SK-N-SH (cell line): ENCODE results near the gene ADAMTS19. TPM values are rescaled to one million over a fixed set of nuclear protein-coding genes. Genes with fewer than 3 reads are reported as not detected.

Experiments used
- FOSL2 ChIP-seq: IDR thresholded peaks from 2 replicates; pipeline ENCODE4 v1.4.0; 2012; ENCODE audit warnings: low read depth, mild to moderate bottlenecking, moderate library complexity, borderline replicate concordance
- FOXM1 ChIP-seq: IDR thresholded peaks from 2 replicates; pipeline ENCODE4 v1.4.0; 2012; ENCODE audit warnings: low read depth, mild to moderate bottlenecking
- RFX5 ChIP-seq: IDR thresholded peaks from 2 replicates; pipeline ENCODE4 v1.6.1; 2012; ENCODE audit warnings: mild to moderate bottlenecking, improper control_type of control experiment, low read length
- TAF1 ChIP-seq: IDR thresholded peaks from 2 replicates; pipeline ENCODE4 v1.6.1; 2012; ENCODE audit warnings: low read depth, mild to moderate bottlenecking, low read length, moderate library complexity, borderline replicate concordance
- TEAD4 ChIP-seq: IDR thresholded peaks from 2 replicates; pipeline ENCODE4 v1.4.0; 2012; ENCODE audit warnings: mild to moderate bottlenecking, borderline replicate concordance; ENCODE audit not compliant: insufficient read depth
- polyA plus RNA-seq, 3 experiments: library from polyadenylated mRNA; depleted of rRNA; stranded (reverse); fragments of >200 nt; gene quantifications; 2 replicates each; pipeline ENCODE4 v1.2.3, GENCODE V29; 2012
- TF ChIP-seq, protein P1 (sequence below): IDR thresholded peaks from 2 replicates; pipeline ENCODE4 v1.6.1; 2012; ENCODE audit warnings: mild to moderate bottlenecking, low read depth, low read length, moderate library complexity
- TF ChIP-seq, protein P2 (sequence below): IDR thresholded peaks from 2 replicates; pipeline ENCODE4 v1.4.0; 2012; ENCODE audit warnings: low read depth, borderline replicate concordance

ADAMTS19 gene
- polyA plus RNA-seq, 1 of the 3 experiments (the other 2 are of a cell fraction), result 0.10 TPM

DNA sequence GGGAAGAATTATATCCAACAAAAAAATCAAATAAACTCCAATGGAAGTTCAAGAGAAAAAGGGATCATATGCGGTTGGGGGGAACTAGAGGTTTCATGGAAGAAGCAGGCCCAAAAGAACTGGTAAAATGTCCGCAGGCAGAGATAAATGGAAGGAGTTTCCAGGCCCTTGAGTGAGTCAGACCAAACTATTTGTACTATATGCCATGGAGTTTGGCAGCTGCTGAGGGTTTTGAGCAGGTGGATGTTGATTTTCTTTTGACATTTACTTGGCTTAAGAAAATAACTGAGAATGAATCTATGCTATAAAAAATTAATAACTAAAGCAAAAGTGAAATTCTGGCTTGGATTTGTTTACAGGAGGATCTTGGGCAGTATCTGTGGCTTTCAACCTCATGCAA, 321.5 kb downstream of the ADAMTS19 start (continued):
- TF ChIP-seq TEAD4 (no peak), FOXM1 (no peak), TAF1 (no peak), FOSL2 (no peak), RFX5 (no peak)
- TF ChIP-seq, protein P1, sequence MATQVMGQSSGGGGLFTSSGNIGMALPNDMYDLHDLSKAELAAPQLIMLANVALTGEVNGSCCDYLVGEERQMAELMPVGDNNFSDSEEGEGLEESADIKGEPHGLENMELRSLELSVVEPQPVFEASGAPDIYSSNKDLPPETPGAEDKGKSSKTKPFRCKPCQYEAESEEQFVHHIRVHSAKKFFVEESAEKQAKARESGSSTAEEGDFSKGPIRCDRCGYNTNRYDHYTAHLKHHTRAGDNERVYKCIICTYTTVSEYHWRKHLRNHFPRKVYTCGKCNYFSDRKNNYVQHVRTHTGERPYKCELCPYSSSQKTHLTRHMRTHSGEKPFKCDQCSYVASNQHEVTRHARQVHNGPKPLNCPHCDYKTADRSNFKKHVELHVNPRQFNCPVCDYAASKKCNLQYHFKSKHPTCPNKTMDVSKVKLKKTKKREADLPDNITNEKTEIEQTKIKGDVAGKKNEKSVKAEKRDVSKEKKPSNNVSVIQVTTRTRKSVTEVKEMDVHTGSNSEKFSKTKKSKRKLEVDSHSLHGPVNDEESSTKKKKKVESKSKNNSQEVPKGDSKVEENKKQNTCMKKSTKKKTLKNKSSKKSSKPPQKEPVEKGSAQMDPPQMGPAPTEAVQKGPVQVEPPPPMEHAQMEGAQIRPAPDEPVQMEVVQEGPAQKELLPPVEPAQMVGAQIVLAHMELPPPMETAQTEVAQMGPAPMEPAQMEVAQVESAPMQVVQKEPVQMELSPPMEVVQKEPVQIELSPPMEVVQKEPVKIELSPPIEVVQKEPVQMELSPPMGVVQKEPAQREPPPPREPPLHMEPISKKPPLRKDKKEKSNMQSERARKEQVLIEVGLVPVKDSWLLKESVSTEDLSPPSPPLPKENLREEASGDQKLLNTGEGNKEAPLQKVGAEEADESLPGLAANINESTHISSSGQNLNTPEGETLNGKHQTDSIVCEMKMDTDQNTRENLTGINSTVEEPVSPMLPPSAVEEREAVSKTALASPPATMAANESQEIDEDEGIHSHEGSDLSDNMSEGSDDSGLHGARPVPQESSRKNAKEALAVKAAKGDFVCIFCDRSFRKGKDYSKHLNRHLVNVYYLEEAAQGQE, result no peak
- TF ChIP-seq, protein P2, sequence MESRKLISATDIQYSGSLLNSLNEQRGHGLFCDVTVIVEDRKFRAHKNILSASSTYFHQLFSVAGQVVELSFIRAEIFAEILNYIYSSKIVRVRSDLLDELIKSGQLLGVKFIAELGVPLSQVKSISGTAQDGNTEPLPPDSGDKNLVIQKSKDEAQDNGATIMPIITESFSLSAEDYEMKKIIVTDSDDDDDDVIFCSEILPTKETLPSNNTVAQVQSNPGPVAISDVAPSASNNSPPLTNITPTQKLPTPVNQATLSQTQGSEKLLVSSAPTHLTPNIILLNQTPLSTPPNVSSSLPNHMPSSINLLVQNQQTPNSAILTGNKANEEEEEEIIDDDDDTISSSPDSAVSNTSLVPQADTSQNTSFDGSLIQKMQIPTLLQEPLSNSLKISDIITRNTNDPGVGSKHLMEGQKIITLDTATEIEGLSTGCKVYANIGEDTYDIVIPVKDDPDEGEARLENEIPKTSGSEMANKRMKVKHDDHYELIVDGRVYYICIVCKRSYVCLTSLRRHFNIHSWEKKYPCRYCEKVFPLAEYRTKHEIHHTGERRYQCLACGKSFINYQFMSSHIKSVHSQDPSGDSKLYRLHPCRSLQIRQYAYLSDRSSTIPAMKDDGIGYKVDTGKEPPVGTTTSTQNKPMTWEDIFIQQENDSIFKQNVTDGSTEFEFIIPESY, result no peak
